HepG2 (cell line): ENCODE measurements around the gene DCC. TPM values are rescaled to one million over a fixed set of nuclear protein-coding genes. Genes with fewer than 3 reads are reported as not detected.

Source experiments
- ATAC-seq: fragments of 200-7000 bp; cut with Tn5 transposase; 3 replicates; pipeline ENCODE4 v1.9.1; 2020; ENCODE audit warnings: mild to moderate bottlenecking, moderate library complexity
- BruUV-seq: library from RNA; stranded (reverse); fragments of 400-500 nt; replicated peaks from 2 replicates; lab custom pipeline; 2021; lab: Mats Ljungman, UMichigan
- CTCF ChIA-PET: fragments of 300-600 bp; formaldehyde crosslinking; extraction: SDS; loops from one replicate; lab custom pipeline; 2021; ENCODE audit warnings: low total read pairs, inconsistent platforms, low intra/inter-chr PET ratio; lab: Yijun Ruan, JAX
- POLR2A ChIA-PET: fragments of 350-600 bp; sonication (Branson Sonifier 250); formaldehyde crosslinking; loops from one replicate; lab custom pipeline; 2020; ENCODE audit warnings: antibody characterized with exemption, inconsistent platforms; lab: Yijun Ruan, JAX
- DNase-seq: peaks from one replicate; pipeline ENCODE4 v3.0.0-alpha.2; 2015; ENCODE audit warnings: low spot score
- FAIRE-seq: peaks from 3 replicates; lab custom pipeline; 2011; peaks lifted over from hg19 to GRCh38; lab: Jason Lieb, UNC
- H2AFZ ChIP-seq: one replicate; pipeline ENCODE4 v1.6.1; 2011; ENCODE audit warnings: low read length, inconsistent platforms
- H3K27ac ChIP-seq: fragments of 300-600 bp; 3 replicates; pipeline ENCODE4 v1.8.0; 2011; ENCODE audit warnings: mixed run types, mild to moderate bottlenecking, mixed read lengths, low read length, inconsistent platforms; ENCODE audit not compliant: insufficient read depth; ENCODE audit errors: extremely low read length
- H3K27me3 ChIP-seq, 2 experiments: fragments of 200-600 bp in 1 of 2; 2 replicates in 1 of 2; 3 replicates in 1 of 2; pipeline versions ENCODE4 v1.6.0 to v1.8.0; 2011; ENCODE audit warnings: low read length in 2 of 2, mild to moderate bottlenecking in 2 of 2, moderate library complexity in 2 of 2, inconsistent platforms in 1 of 2; ENCODE audit not compliant: insufficient read depth in 2 of 2, control insufficient read depth in 1 of 2
- H3K36me3 ChIP-seq, 2 experiments: fragments of 200-600 bp in 1 of 2; replicated peaks in 1 of 2; 2 replicates in 1 of 2; 3 replicates in 1 of 2; pipeline versions ENCODE4 v1.5.1 to v1.8.0; 2011; ENCODE audit warnings: low read length in 2 of 2, inconsistent platforms in 1 of 2; ENCODE audit not compliant: insufficient read depth in 2 of 2, control insufficient read depth in 1 of 2
- H3K4me1 ChIP-seq: 2 replicates; pipeline ENCODE4 v1.5.1; 2012; ENCODE audit warnings: low read length, inconsistent platforms; ENCODE audit not compliant: insufficient read depth
- H3K4me2 ChIP-seq: 2 replicates; pipeline ENCODE4 v1.6.0; 2011; ENCODE audit warnings: low read depth, low read length, inconsistent platforms
- H3K4me3 ChIP-seq, 3 experiments: fragments of 200-600 bp in 1 of 3; sonication (generic), shearing (Covaris generic) in 1 of 3; replicated peaks in 1 of 3; 2 replicates each; pipeline ENCODE4 v1.5.1; 2011 to 2016; ENCODE audit warnings: low read length in 3 of 3, inconsistent platforms in 2 of 3, low read depth in 2 of 3, mild to moderate bottlenecking in 2 of 3, control low read depth in 1 of 3, mixed read lengths in 1 of 3; ENCODE audit not compliant: insufficient read depth in 1 of 3
- H3K79me2 ChIP-seq: one replicate; pipeline ENCODE4 v1.6.1; 2011; ENCODE audit warnings: low read length, inconsistent platforms; ENCODE audit not compliant: insufficient read depth
- H3K9ac ChIP-seq: 2 replicates; pipeline ENCODE4 v1.6.0; 2011; ENCODE audit warnings: mild to moderate bottlenecking, low read depth, low read length, inconsistent platforms; ENCODE audit not compliant: insufficient read depth
- H3K9me3 ChIP-seq: 2 replicates; pipeline ENCODE4 v1.5.1; 2012; ENCODE audit warnings: mild to moderate bottlenecking, low read length
- H4K20me1 ChIP-seq: 2 replicates; pipeline ENCODE4 v1.6.0; 2011; ENCODE audit warnings: inconsistent platforms, mild to moderate bottlenecking, low read length, moderate library complexity; ENCODE audit not compliant: insufficient read depth
- EP300 ChIP-seq, 3 experiments: sonication (generic) in 1 of 3; formaldehyde crosslinking in 1 of 3; IDR thresholded peaks; 2 replicates each; pipeline versions ENCODE4 v1.5.1 to v1.6.1; 2011 to 2020; ENCODE audit warnings: low read depth in 2 of 3, low read length in 2 of 3, borderline replicate concordance in 1 of 3, improper control_type of control experiment in 1 of 3, mild to moderate bottlenecking in 1 of 3, missing genetic modification reagents in 1 of 3, moderate library complexity in 1 of 3
- HIC2 ChIP-seq: sonication (generic); formaldehyde crosslinking; IDR thresholded peaks from 2 replicates; pipeline ENCODE4 v1.9.0; 2022; ENCODE audit warnings: low read depth, missing genetic modification reagents
- HMGXB3 ChIP-seq: sonication (generic); formaldehyde crosslinking; IDR thresholded peaks from 2 replicates; pipeline ENCODE4 v1.4.0; 2020; ENCODE audit warnings: missing genetic modification reagents, borderline replicate concordance
- HNRNPL ChIP-seq: fragments of 200-400 bp; formaldehyde crosslinking; IDR thresholded peaks from 2 replicates; pipeline ENCODE4 v1.6.1; 2017; ENCODE audit warnings: mild to moderate bottlenecking, low read depth, low read length
- TMF1 ChIP-seq: sonication (generic); formaldehyde crosslinking; IDR thresholded peaks from 2 replicates; pipeline ENCODE4 v1.8.1; 2022; ENCODE audit warnings: low read depth, missing genetic modification reagents
- YY1 ChIP-seq: IDR thresholded peaks from 2 replicates; pipeline ENCODE4 v1.6.1; 2011; ENCODE audit warnings: low read length, low read depth, moderate library complexity, mild to moderate bottlenecking; ENCODE audit not compliant: insufficient read depth, insufficient replicate concordance
- ZNF547 ChIP-seq: sonication (generic); formaldehyde crosslinking; IDR thresholded peaks from 2 replicates; pipeline ENCODE4 v1.5.1; 2020; ENCODE audit warnings: mild to moderate bottlenecking, missing genetic modification reagents
- WGBS: methylation state at CpG from one replicate; pipeline ENCODE4 v1.1.6; 2017; ENCODE audit warnings: low lambda C conversion rate; 5-methylcytosine and 5-hydroxymethylcytosine counted together
- in situ Hi-C: cut with HindIII; loops from 2 replicates; pipeline ENCODE4 v1.10.0; 2017; ENCODE audit warnings: low pct_unique_long_range_greater_than_20kb; ENCODE audit not compliant: extremely low pct_ligation_motif_present
- intact Hi-C: fragments of 100-400 bp; cut with micrococcal nuclease; formaldehyde crosslinking; loops from one replicate; pipeline ENCODE4 v1.10.0; 2022; ENCODE audit not compliant: unreplicated experiment
- polyA plus RNA-seq, 8 experiments: library from polyadenylated mRNA; depleted of rRNA in 3 of 8; stranded (reverse) in 7 of 8; unstranded in 1 of 8; fragments of >200 nt; fragmentation: Illumina TruSeq in 4 of 8; extraction: Trizol in 4 of 8; gene quantifications; 2 replicates each; pipeline versions ENCODE4 v1.2.1 to v1.2.3, GENCODE V29; 2011 to 2016; ENCODE audit warnings: low read depth in 4 of 8, missing spikeins in 1 of 8, mixed read lengths in 1 of 8; ENCODE audit not compliant: insufficient read depth in 1 of 8
- total RNA-seq, 5 experiments: library from RNA; depleted of rRNA; stranded (reverse); fragments of >200 nt; fragmentation: Illumina TruSeq; extraction: Trizol; gene quantifications; 2 replicates each; pipeline ENCODE4 v1.2.3, GENCODE V29; 2016; ENCODE audit warnings: low read depth in 1 of 5

DCC gene
- total and polyA plus RNA-seq, 2 of the 13 experiments (the other 11 are each of a cell fraction or from before 2014, with no cell fraction given), result not detected

- no peaks in the 10 kb centered on the region for H3K36me3 ChIP-seq
- H4K20me1 ChIP-seq, result no peaks in the 10 kb centered on the region
- H3K79me2 ChIP-seq, result no peaks in the 10 kb centered on the region
- in situ Hi-C loops (loop anchor here (25.0 kb wide), 1 partner anchor 686 kb away; no protein-coding TSS in a partner anchor), intact Hi-C loops (no loop called here)
- H3K9me3 ChIP-seq, result peaks cover 4% of the 10 kb centered on the region; the same call in 1 of the 2 replicates
- DNase-seq (no peak), ATAC-seq (no peak), FAIRE-seq (no peak)
- POLR2A ChIA-PET, result no interaction called here
- no peak overlapping the region for H2AFZ ChIP-seq
- no peaks in the 10 kb centered on the region for H3K27me3 ChIP-seq
- no peak overlapping the region for H3K9ac ChIP-seq
- no peak overlapping the region for H3K4me3 ChIP-seq
- no peak overlapping the region for H3K4me2 ChIP-seq
- 31% methylated on average over 5 of the region's 5 CpGs for WGBS
- CTCF ChIA-PET, result no interaction called here
- no peak for TF ChIP-seq HIC2 (CRISPR knock-in tag)
- no peak for TF ChIP-seq ZNF547
- TF ChIP-seq, all 625 proteins: peak for 0
- BruUV-seq, result no TSS peak
- no peak overlapping the region for H3K27ac ChIP-seq
- no peaks in the 10 kb centered on the region for H3K4me1 ChIP-seq
Observed at GRCh38 chr18:52701219-52701935, 361.4 kb downstream of the DCC start.

- BruUV-seq, result no TSS peak
- POLR2A ChIA-PET, result no interaction called here
- no peak overlapping the region for H3K4me3 ChIP-seq
- no peak overlapping the region for H2AFZ ChIP-seq
- no peaks in the 10 kb centered on the region for H3K27me3 ChIP-seq
- H3K4me2 ChIP-seq, result no peak overlapping the region
- intact Hi-C loops (loop anchor here (10.0 kb wide), 1 partner anchor 279 kb away; no protein-coding TSS in a partner anchor), in situ Hi-C loops (loop anchor here (25.0 kb wide), 1 partner anchor 672 kb away; no protein-coding TSS in a partner anchor)
- no peaks in the 10 kb centered on the region for H3K9me3 ChIP-seq
- no peaks in the 10 kb centered on the region for H3K79me2 ChIP-seq
- H3K4me1 ChIP-seq, result no peaks in the 10 kb centered on the region
- H3K9ac ChIP-seq, result no peak overlapping the region
- ATAC-seq, result no peak
- no peaks in the 10 kb centered on the region for H4K20me1 ChIP-seq
- CTCF ChIA-PET, result no interaction called here
- no peak for FAIRE-seq
- 0% methylated on average over 2 of the region's 4 CpGs for WGBS
- no peaks in the 10 kb centered on the region for H3K36me3 ChIP-seq
- no peak for DNase-seq
- H3K27ac ChIP-seq, result no peak overlapping the region
- TF ChIP-seq EP300 (IDR thresholded peaks at IDR 0.05; ENCODE audit: low read depth in 2 of 2, low read length in 2 of 2) (no peak), EP300 (CRISPR knock-in tag; IDR thresholded peaks at IDR 0.05; ENCODE audit: borderline replicate concordance) (no peak), HMGXB3 (CRISPR knock-in tag) (no peak), YY1 (no peak), TMF1 (CRISPR knock-in tag) (no peak), HNRNPL (no peak)
Observed at GRCh38 chr18:52715421-52715820, 375.4 kb downstream of the DCC start.
